Kidney (tissue), 14 donors: Measurements from ENCODE around the gene SFT2D1. TPM values are rescaled to one million over a fixed set of nuclear protein-coding genes. Genes with fewer than 3 reads are reported as not detected.

Experiments
- DNase-seq, 5 donors: peaks; one replicate each; pipeline ENCODE4 v3.0.0-alpha.2; 2013 to 2020
- FAIRE-seq: peaks from 2 replicates; lab custom pipeline; 2012; peaks lifted over from hg19 to GRCh38; lab: Jason Lieb, UNC
- H3K27ac ChIP-seq, 2 donors: one replicate each; pipeline ENCODE4 v1.7.0; 2013; ENCODE audit warnings: low read depth in 2 of 2, low read length in 2 of 2, inconsistent platforms in 1 of 2
- H3K27me3 ChIP-seq: one replicate; pipeline ENCODE4 v1.7.1; 2013; ENCODE audit warnings: low read length, inconsistent platforms; ENCODE audit not compliant: control insufficient read depth, insufficient read depth
- H3K36me3 ChIP-seq, 3 donors: one replicate each; pipeline versions ENCODE4 v1.7.0 to v1.7.1; 2013; ENCODE audit warnings: low read length in 3 of 3, control low read depth in 1 of 3, inconsistent platforms in 1 of 3; ENCODE audit not compliant: insufficient read depth in 3 of 3, control insufficient read depth in 2 of 3
- H3K4me1 ChIP-seq, 3 donors: one replicate each; pipeline versions ENCODE4 v1.7.0 to v1.7.1; 2013; ENCODE audit warnings: low read length in 3 of 3, inconsistent platforms in 1 of 3, low read depth in 1 of 3; ENCODE audit not compliant: control insufficient read depth in 2 of 3, insufficient read depth in 2 of 3
- H3K4me3 ChIP-seq, 3 donors: one replicate each; pipeline versions ENCODE4 v1.7.0 to v1.8.1; 2013; ENCODE audit warnings: low read length in 3 of 3, control low read depth in 1 of 3, inconsistent platforms in 1 of 3
- H3K9ac ChIP-seq, 3 donors: one replicate each; pipeline versions ENCODE4 v1.7.0 to v1.7.1; 2013; ENCODE audit warnings: low read length in 3 of 3, control low read depth in 1 of 3, inconsistent platforms in 1 of 3
- H3K9me3 ChIP-seq, 3 donors: one replicate each; pipeline versions ENCODE4 v1.7.0 to v1.7.1; 2013; ENCODE audit warnings: low read length in 3 of 3, control low read depth in 1 of 3, inconsistent platforms in 1 of 3; ENCODE audit not compliant: control insufficient read depth in 2 of 3, insufficient read depth in 1 of 3
- intact Hi-C: fragments of 100-400 bp; cut with DNase I; formaldehyde crosslinking; loops from one replicate; pipeline ENCODE4 v1.11.1; 2022
- polyA plus RNA-seq: library from polyadenylated mRNA; stranded (reverse); fragments of 350-450 nt; fragmentation: Illumina TruSeq; extraction: RNeasy Lipid Tissue Mini Kit (QIAGEN cat#74804); gene quantifications from one replicate; pipeline ENCODE4 v1.2.3, GENCODE V29; 2014; ENCODE audit warnings: low read depth, low replicate concordance; ENCODE audit not compliant: insufficient read depth
- total RNA-seq: library from RNA; stranded (reverse); fragmentation: NEBNext Ultra II Directional; extraction: Animal tissue kit (Norgen Biotek cat#: 25700); gene quantifications from one replicate; pipeline ENCODE4 v1.2.1, GENCODE V29; 2021
- TF ChIP-seq, protein P1 (sequence below): IDR thresholded peaks from 3 replicates; pipeline ENCODE4 v1.5.1; 2012; ENCODE audit warnings: mild to moderate bottlenecking, moderate library complexity, borderline replicate concordance; ENCODE audit not compliant: insufficient read depth; ENCODE audit errors: extremely low read depth
- donor health status: control.
- donor health status: control.
- donor health status: control.
- donor health status: control.
- donor health status: control.
- donor health status: DM: yes; HTN: yes; CAD: no.
- donor health status: Normal renal cell carcinoma (clear cell type).

SFT2D1 gene
- total and polyA plus RNA-seq, 2 donors from 2014 or later, result 48.3 to 73.2 TPM

DNA sequence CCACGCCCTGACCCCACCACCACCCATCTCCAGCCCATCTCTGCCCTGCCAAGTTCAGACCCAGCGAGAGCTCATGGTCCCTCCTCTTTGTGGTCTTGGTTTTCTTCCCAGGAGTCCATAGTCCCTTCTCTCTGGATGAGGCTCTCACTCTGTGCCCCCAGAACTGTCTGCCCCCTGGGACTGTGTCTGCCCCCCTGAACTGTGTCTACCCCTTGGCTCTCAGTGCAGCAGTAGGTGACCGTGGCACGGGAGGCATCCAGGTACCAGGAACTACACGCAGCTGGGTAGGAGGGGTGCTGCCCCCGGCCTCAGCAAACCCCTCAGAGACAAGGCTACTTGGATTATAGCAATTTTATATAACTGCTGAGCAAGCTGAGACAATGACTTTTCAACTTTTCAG, 57.7 kb downstream of the SFT2D1 start:
- Histone ChIP-seq H3K4me3 (no peak overlapping the region), H3K36me3 (no peaks in the 10 kb centered on the region), H3K4me1 (no peaks in the 10 kb centered on the region), H3K9me3 (no peaks in the 10 kb centered on the region), H3K9ac (no peak overlapping the region), H3K27me3 (no peaks in the 10 kb centered on the region), H3K27ac (no peak overlapping the region)
- TF ChIP-seq, protein P1, sequence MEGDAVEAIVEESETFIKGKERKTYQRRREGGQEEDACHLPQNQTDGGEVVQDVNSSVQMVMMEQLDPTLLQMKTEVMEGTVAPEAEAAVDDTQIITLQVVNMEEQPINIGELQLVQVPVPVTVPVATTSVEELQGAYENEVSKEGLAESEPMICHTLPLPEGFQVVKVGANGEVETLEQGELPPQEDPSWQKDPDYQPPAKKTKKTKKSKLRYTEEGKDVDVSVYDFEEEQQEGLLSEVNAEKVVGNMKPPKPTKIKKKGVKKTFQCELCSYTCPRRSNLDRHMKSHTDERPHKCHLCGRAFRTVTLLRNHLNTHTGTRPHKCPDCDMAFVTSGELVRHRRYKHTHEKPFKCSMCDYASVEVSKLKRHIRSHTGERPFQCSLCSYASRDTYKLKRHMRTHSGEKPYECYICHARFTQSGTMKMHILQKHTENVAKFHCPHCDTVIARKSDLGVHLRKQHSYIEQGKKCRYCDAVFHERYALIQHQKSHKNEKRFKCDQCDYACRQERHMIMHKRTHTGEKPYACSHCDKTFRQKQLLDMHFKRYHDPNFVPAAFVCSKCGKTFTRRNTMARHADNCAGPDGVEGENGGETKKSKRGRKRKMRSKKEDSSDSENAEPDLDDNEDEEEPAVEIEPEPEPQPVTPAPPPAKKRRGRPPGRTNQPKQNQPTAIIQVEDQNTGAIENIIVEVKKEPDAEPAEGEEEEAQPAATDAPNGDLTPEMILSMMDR, result no peak
- intact Hi-C loops, result no loop called here
- no peak for FAIRE-seq
- DNase-seq, result no peak

DNA sequence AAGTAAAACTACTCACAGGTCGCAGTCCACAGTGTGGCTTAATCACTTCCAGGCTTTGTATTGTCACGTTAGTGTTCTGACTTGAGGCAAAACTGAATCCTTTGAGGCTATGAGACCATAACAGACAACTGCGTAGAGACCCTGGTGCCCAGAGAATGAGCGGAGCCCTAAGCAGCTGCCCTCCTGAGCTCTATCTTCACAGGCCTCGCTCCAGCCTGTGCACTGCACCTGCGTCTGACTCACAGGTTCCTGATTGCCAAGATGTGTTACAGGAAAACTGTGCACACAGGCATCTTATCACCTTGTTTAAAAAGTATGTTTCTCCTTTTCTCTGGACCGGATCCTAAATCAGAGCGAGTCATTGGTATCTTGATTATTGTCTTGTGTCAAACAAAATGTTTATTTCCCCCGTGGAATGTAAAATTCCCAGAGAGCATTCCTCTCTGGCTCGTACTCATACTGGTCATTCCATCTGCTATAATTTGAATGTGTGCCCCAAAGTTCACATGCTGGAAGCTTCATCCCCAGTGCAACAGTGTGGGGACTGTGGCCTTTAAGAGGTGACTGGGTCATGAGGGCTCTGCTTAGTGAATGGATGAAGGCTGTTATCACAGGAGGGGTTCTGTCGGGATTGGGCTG, 59.8 kb downstream of the SFT2D1 start:
- Histone ChIP-seq H3K4me3 (no peak overlapping the region), H3K9me3 (no peaks in the 10 kb centered on the region), H3K9ac (no peak overlapping the region), H3K27ac (no peak overlapping the region), H3K36me3 (no peaks in the 10 kb centered on the region), H3K4me1 (no peaks in the 10 kb centered on the region), H3K27me3 (no peaks in the 10 kb centered on the region)
- no peak for FAIRE-seq
- TF ChIP-seq, protein P1, result no peak
- no peak for DNase-seq
- intact Hi-C loops, result no loop called here

DNA sequence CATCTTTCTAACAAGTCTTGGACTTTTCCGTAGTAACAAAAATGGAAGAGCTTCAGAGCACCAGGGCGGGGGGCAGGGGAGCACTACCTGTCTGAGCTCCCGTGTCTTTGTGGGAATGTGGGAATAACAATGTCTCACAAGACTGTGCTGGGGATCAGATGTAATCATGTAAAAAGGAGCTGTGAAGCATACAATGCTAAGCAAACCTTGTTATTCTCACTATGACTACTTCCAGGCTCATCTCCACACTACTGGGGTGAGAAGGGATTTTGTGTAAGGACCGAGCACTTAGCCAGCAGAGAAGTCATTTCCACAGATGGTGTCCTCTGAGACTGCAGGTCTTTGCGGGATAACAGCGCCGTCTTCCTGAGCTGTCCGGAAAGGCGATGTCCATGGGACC, 61.2 kb downstream of the SFT2D1 start:
- DNase-seq (no peak), FAIRE-seq (no peak)
- intact Hi-C loops, result no loop called here
- Histone ChIP-seq H3K36me3 (no peaks in the 10 kb centered on the region), H3K9ac (no peak overlapping the region), H3K9me3 (no peaks in the 10 kb centered on the region), H3K27me3 (no peaks in the 10 kb centered on the region), H3K4me3 (no peak overlapping the region), H3K27ac (no peak overlapping the region), H3K4me1 (no peaks in the 10 kb centered on the region)
- TF ChIP-seq, protein P1, result no peak

- H3K4me3 ChIP-seq, result no peak overlapping the region
- intact Hi-C loops, result loop anchor here (10.0 kb wide), 1 partner anchor 125 kb away; no protein-coding TSS in a partner anchor
- no peak overlapping the region for H3K9ac ChIP-seq
- H3K4me1 ChIP-seq, result no peaks in the 10 kb centered on the region
- H3K36me3 ChIP-seq, result no peaks in the 10 kb centered on the region
- DNase-seq, result no peak
- TF ChIP-seq, protein P1, result no peak
- H3K27me3 ChIP-seq, result no peaks in the 10 kb centered on the region
- no peak for FAIRE-seq
- no peaks in the 10 kb centered on the region for H3K9me3 ChIP-seq
- H3K27ac ChIP-seq, result no peak overlapping the region
These were observed 63.0 kb downstream of the SFT2D1 start for GRCh38 chr6:166279393-166279679.
